Omental fat pad (tissue), 4 donors: ENCODE data around the gene ANKS1B. TPM values are rescaled to one million over a fixed set of nuclear protein-coding genes. Genes with fewer than 3 reads are reported as not detected.

Source experiments
- ATAC-seq: fragments of 150-250 bp; one replicate; pipeline ENCODE4 v1.9.1; 2016; ENCODE audit warnings: mild to moderate bottlenecking, moderate library complexity; ENCODE audit not compliant: low FRiP score
- DNase-seq: peaks from one replicate; pipeline ENCODE4 v3.0.0-alpha.2; 2019; ENCODE audit warnings: low spot score
- small RNA-seq: library from RNA; depleted of rRNA; stranded (forward); fragments of <200 nt; gene quantifications from one replicate; pipeline ENCODE3, GENCODE V24; 2016
- total RNA-seq, 4 donors: library from RNA; depleted of rRNA; stranded (reverse); fragments of >200 nt; gene quantifications; one replicate each; pipeline ENCODE4 v1.1.0, GENCODE V29; 2016
- TF ChIP-seq, protein P1 (sequence below), 3 donors: fragments of 450-650 bp; IDR thresholded peaks; one replicate each; pipeline ENCODE4 v1.5.1; 2016 to 2017; ENCODE audit warnings: antibody characterized with exemption in 3 of 3, mild to moderate bottlenecking in 3 of 3, moderate library complexity in 2 of 3

Gene ANKS1B
- total RNA-seq, 4 donors from 2014 or later: 5.5 to 26.4 (median 7.6) TPM

DNA sequence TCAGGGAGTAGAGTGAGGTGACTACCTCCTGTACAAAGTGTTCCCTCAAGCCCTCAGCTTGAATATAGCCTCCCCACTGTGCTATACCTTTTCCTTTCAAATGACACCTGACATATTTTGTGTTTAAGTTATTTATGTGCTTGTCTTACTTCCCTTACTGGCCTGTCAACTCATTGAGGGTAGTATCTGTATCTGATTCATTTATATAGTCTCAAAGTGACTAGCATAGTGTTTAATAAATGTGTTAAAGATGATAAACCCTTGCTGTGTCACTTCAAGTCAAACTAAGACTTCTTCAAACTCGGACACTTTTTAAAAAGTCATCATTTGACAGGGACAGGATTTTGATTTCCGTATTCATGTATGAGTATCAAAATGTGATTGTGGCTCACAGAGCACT is 1287.5 kb downstream of the ANKS1B start:
- TF ChIP-seq, protein P1, sequence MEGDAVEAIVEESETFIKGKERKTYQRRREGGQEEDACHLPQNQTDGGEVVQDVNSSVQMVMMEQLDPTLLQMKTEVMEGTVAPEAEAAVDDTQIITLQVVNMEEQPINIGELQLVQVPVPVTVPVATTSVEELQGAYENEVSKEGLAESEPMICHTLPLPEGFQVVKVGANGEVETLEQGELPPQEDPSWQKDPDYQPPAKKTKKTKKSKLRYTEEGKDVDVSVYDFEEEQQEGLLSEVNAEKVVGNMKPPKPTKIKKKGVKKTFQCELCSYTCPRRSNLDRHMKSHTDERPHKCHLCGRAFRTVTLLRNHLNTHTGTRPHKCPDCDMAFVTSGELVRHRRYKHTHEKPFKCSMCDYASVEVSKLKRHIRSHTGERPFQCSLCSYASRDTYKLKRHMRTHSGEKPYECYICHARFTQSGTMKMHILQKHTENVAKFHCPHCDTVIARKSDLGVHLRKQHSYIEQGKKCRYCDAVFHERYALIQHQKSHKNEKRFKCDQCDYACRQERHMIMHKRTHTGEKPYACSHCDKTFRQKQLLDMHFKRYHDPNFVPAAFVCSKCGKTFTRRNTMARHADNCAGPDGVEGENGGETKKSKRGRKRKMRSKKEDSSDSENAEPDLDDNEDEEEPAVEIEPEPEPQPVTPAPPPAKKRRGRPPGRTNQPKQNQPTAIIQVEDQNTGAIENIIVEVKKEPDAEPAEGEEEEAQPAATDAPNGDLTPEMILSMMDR (IDR thresholded peaks at IDR 0.05): no peak
- no peak for DNase-seq
- no peak for ATAC-seq

GRCh38 chr12:98696036-98696646 is 1288.6 kb downstream of the ANKS1B start:
- TF ChIP-seq, protein P1 (IDR thresholded peaks at IDR 0.05): no peak
- no peak for DNase-seq
- no peak for ATAC-seq

GRCh38 chr12:98691351-98691750 is 1293.4 kb downstream of the ANKS1B start:
- TF ChIP-seq, protein P1 (IDR thresholded peaks at IDR 0.05): no peak
- no peak for DNase-seq

DNA sequence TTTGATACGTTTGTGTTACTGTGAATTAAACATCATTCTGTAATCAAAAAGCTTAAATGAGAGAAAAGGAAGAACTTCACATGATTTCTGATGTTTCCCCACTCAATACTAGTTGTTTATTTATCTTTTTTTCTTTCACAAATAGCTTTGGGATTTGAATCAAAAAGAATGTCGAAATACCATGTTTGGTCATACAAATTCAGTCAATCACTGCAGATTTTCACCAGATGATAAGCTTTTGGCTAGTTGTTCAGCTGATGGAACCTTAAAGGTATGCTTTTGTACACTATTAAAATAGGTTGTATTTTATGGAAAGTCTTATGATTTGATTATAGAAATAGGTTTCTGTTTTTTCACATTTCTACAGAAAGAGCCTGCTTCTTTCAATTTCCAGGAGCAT is 1298.1 kb downstream of the ANKS1B start:
- ATAC-seq: no peak
- TF ChIP-seq, protein P1 (IDR thresholded peaks at IDR 0.05): no peak
- no peak for DNase-seq

More at GRCh38 chr12:98691351-98691750, 1293.4 kb downstream of the ANKS1B start:
- no peak for ATAC-seq

Small RNA genes within 50 kb of the gene (small RNA-seq; reads per million reads assigned to genes)
- gene RNA5SP366: not detected

Other genes starting within 250 kb of the ANKS1B start
- 10 to 100 TPM; 29.5 to 34.5 (median 33.9) TPM for gene BLTP3B, start 157.9 kb upstream of the ANKS1B start, total RNA-seq
- gene ACTR6, start 215.9 kb upstream of the ANKS1B start, total RNA-seq: 10 to 100 TPM in 3 of 4 donors, 1 to 10 TPM in 1; 9.5 to 14.3 (median 11.6) TPM